HG03442 (cell line): ENCODE measurements around the gene C5AR1.
"Not testable (repeated sequence)": the region's sequence is repeated elsewhere in the genome, so short reads cannot be mapped to it uniquely, and the experiment has no call there.

Source experiments
- ATAC-seq: cut with Tn5 transposase; IDR thresholded peaks from one replicate; pipeline ENCODE4 v1.9.1; 2021; ENCODE audit warnings: mild to moderate bottlenecking, moderate library complexity; ENCODE audit not compliant: unreplicated experiment

Gene C5AR1

DNA sequence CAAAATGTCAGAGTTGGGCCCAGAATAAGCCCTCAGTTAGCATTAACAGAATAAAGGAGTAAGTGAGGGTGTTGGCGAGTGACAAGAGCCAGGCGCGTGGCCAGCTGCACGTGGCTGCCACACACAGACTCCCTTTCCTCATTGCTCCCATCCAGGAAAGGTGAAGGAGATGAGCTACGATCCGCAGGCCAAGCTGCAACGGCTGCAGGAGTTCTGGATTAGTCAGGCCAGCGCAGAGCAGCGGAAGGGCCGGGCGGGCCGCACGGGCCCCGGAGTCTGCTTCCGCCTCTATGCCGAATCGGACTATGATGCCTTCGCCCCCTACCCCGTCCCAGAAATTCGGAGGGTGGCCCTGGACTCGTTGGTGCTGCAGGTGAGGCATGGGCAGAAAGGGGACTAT, 52.7 kb downstream of the C5AR1 start:
- ATAC-seq, result no peak

DNA sequence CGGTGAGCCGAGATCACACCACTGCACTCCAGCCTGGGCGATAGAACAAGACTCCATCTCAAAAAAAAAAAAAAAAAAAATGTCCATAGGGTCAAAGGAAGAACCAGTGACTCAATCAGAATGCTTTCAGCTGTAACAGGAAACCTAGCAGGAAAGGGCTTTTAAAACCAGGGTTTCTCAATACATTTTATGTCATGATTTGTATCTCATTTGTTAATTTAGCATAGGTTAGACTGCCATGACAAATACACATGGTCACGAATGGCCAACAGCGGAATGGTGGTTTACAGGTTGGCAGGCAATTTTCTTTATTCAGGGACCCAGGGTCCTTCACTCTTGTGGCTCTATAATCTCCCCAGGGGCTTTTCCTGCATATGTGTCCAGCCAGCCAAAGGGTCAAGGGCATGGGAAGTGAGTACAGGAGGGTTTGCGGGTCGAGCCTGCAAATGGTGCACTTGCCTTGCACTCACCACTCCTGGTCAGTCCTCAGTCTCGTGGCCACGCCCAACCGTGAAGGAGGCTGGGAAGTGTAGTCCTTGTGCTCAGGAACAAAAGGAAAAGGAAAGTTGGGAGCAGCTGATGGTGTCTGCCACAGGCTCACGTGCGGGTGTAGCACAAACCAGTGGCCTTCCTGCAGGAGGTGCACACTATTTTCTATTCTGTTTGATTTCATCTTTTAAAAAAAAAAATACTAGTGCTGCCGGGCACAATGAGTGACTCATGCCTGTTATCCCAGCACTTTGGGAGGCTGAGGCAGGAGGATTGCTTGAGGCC, 54.3 kb downstream of the C5AR1 start:
- ATAC-seq, result no peak

GRCh38 chr19:47365455-47365854, 55.8 kb downstream of the C5AR1 start:
- not testable (repeated sequence) for ATAC-seq

- no peak for ATAC-seq
Measured at GRCh38 chr19:47370045-47370611, 60.5 kb downstream of the C5AR1 start.

- ATAC-seq, result no peak
Measured at GRCh38 chr19:47371261-47371660, 61.6 kb downstream of the C5AR1 start.
